Gastrocnemius medialis (tissue), 4 donors: ENCODE results near the gene GFRA1.

ENCODE experiments used
- CTCF ChIP-seq, 5 experiments: fragments of 450-650 bp in 3 of 5; fragments of 200-600 bp in 2 of 5; sonication (generic) in 2 of 5; IDR thresholded peaks in 4 of 5; conservative IDR thresholded peaks in 1 of 5; 1 replicate in 4 of 5; 2 replicates in 1 of 5; pipeline ENCODE4 v1.5.1; 2016 to 2019; ENCODE audit warnings: antibody characterized with exemption in 5 of 5, mild to moderate bottlenecking in 3 of 5, moderate library complexity in 3 of 5
- POLR2A ChIP-seq, 2 donors: fragments of 450-650 bp; IDR thresholded peaks; one replicate each; pipeline ENCODE4 v1.6.1; 2017; ENCODE audit warnings: antibody characterized with exemption in 2 of 2, mild to moderate bottlenecking in 2 of 2, moderate library complexity in 2 of 2

- no peak for TF ChIP-seq CTCF (IDR thresholded peaks at IDR 0.05 in 4 of 5, conservative IDR thresholded peaks at IDR 0.05 in 1 of 5)
- TF ChIP-seq POLR2A (IDR thresholded peaks at IDR 0.05) = no peak
Observed at GRCh38 chr10:116195039-116195438, 78.0 kb downstream of the GFRA1 start.
